Effector memory CD8-positive, alpha-beta T cell (primary cell): Measurements from ENCODE around the gene PIK3C2G.

Experiments used
- ATAC-seq: fragments of 150-1000 bp; cut with Tn5 transposase; replicated peaks from 2 replicates; pipeline ENCODE4 v1.10.0; 2021; ENCODE audit warnings: mild to moderate bottlenecking, moderate library complexity
- DNase-seq, 3 experiments: peaks; one replicate each; pipeline ENCODE4 v3.0.0; 2021
- H3K27ac Mint-ChIP-seq, 2 donors: one replicate each; pipeline ENCODE4 v1.8.0; 2022; ENCODE audit warnings: mild to moderate bottlenecking in 2 of 2, mixed read lengths in 2 of 2, moderate library complexity in 2 of 2
- H3K27me3 Mint-ChIP-seq, 2 donors: one replicate each; pipeline ENCODE4 v1.8.0; 2022; ENCODE audit warnings: mixed read lengths in 2 of 2
- H3K36me3 Mint-ChIP-seq: one replicate; pipeline ENCODE4 v1.8.0; 2022; ENCODE audit warnings: mild to moderate bottlenecking, moderate library complexity, mixed read lengths; ENCODE audit not compliant: insufficient read depth
- H3K4me1 Mint-ChIP-seq, 2 donors: one replicate each; pipeline ENCODE4 v1.8.0; 2022; ENCODE audit warnings: low read depth in 2 of 2, mixed read lengths in 2 of 2
- H3K4me3 Mint-ChIP-seq, 2 donors: one replicate each; pipeline ENCODE4 v1.8.0; 2022; ENCODE audit warnings: mild to moderate bottlenecking in 2 of 2, mixed read lengths in 2 of 2, moderate library complexity in 2 of 2
- H3K9me3 Mint-ChIP-seq, 2 donors: one replicate each; pipeline ENCODE4 v1.8.0; 2022; ENCODE audit warnings: mixed read lengths in 2 of 2

Gene PIK3C2G

GRCh38 chr12:18332173-18332572 is 70.9 kb downstream of the PIK3C2G start:
- no peaks in the 10 kb centered on the region for H3K4me1 Mint-ChIP-seq
- no peak for ATAC-seq
- no peak overlapping the region for H3K4me3 Mint-ChIP-seq
- no peak overlapping the region for H3K27ac Mint-ChIP-seq
- no peaks in the 10 kb centered on the region for H3K36me3 Mint-ChIP-seq
- peaks cover 6 to 8% of the 10 kb centered on the region in 2 donors for H3K9me3 Mint-ChIP-seq
- no peak for DNase-seq
- no peaks in the 10 kb centered on the region for H3K27me3 Mint-ChIP-seq

GRCh38 chr12:18339633-18340032 is 78.3 kb downstream of the PIK3C2G start:
- peaks cover 2 to 4% of the 10 kb centered on the region in 2 donors for H3K9me3 Mint-ChIP-seq
- H3K27me3 Mint-ChIP-seq, result no peaks in the 10 kb centered on the region
- DNase-seq, result no peak
- no peaks in the 10 kb centered on the region for H3K4me1 Mint-ChIP-seq
- no peaks in the 10 kb centered on the region for H3K36me3 Mint-ChIP-seq
- no peak for ATAC-seq
- no peak overlapping the region for H3K4me3 Mint-ChIP-seq
- no peak overlapping the region for H3K27ac Mint-ChIP-seq

DNA sequence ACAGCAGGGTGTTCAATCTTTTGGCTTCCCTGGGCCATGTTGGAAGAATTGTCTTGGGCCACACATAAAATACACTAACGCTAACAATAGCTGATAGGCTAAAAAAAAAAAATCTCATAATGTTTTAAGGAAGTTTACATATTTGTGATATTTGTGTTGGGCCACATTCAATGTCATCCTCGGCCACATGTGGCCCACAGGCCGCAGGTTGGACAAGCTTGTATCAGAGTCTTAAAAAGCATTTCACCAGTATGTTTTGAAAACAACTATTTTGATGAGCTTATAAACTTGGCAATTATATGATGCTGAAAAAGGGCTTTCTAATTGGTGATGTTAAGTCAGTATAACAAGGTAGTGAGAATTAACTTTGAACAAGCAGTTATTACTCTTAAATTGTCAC is 78.9 kb downstream of the PIK3C2G start:
- H3K9me3 Mint-ChIP-seq, result peaks cover 0 to 4% of the 10 kb centered on the region in 2 donors
- no peak overlapping the region for H3K27ac Mint-ChIP-seq
- H3K36me3 Mint-ChIP-seq, result no peaks in the 10 kb centered on the region
- H3K4me3 Mint-ChIP-seq, result no peak overlapping the region
- H3K4me1 Mint-ChIP-seq, result no peaks in the 10 kb centered on the region
- H3K27me3 Mint-ChIP-seq, result no peaks in the 10 kb centered on the region
- no peak for ATAC-seq
- DNase-seq, result no peak

GRCh38 chr12:18340786-18341185 is 79.5 kb downstream of the PIK3C2G start:
- Mint-ChIP-seq H3K9me3 (peaks cover 0 to 4% of the 10 kb centered on the region in 2 donors), H3K4me1 (no peaks in the 10 kb centered on the region), H3K4me3 (no peak overlapping the region), H3K27ac (no peak overlapping the region), H3K36me3 (no peaks in the 10 kb centered on the region), H3K27me3 (no peaks in the 10 kb centered on the region)
- DNase-seq (no peak), ATAC-seq (no peak)

GRCh38 chr12:18343708-18344107 is 82.4 kb downstream of the PIK3C2G start:
- Mint-ChIP-seq H3K4me3 (no peak overlapping the region), H3K27me3 (no peaks in the 10 kb centered on the region), H3K27ac (no peak overlapping the region), H3K4me1 (no peaks in the 10 kb centered on the region), H3K36me3 (no peaks in the 10 kb centered on the region), H3K9me3 (peaks cover 0 to 1% of the 10 kb centered on the region in 2 donors)
- ATAC-seq, result no peak
- DNase-seq, result no peak

- no peak for ATAC-seq
- DNase-seq, result no peak
- no peak overlapping the region for H3K27ac Mint-ChIP-seq
- H3K27me3 Mint-ChIP-seq, result no peaks in the 10 kb centered on the region
- no peaks in the 10 kb centered on the region for H3K36me3 Mint-ChIP-seq
- no peaks in the 10 kb centered on the region for H3K4me1 Mint-ChIP-seq
- H3K4me3 Mint-ChIP-seq, result no peak overlapping the region
- peaks cover 0 to 5% of the 10 kb centered on the region in 2 donors for H3K9me3 Mint-ChIP-seq
These were observed 83.9 kb downstream of the PIK3C2G start for GRCh38 chr12:18345021-18345735.

- no peaks in the 10 kb centered on the region for H3K27me3 Mint-ChIP-seq
- no peak for ATAC-seq
- H3K4me3 Mint-ChIP-seq, result no peak overlapping the region
- DNase-seq, result no peak
- peaks cover 0 to 8% of the 10 kb centered on the region in 2 donors for H3K9me3 Mint-ChIP-seq
- H3K27ac Mint-ChIP-seq, result no peak overlapping the region
- no peaks in the 10 kb centered on the region for H3K36me3 Mint-ChIP-seq
- no peaks in the 10 kb centered on the region for H3K4me1 Mint-ChIP-seq
These were observed 91.0 kb downstream of the PIK3C2G start for GRCh38 chr12:18352312-18352711.

DNA sequence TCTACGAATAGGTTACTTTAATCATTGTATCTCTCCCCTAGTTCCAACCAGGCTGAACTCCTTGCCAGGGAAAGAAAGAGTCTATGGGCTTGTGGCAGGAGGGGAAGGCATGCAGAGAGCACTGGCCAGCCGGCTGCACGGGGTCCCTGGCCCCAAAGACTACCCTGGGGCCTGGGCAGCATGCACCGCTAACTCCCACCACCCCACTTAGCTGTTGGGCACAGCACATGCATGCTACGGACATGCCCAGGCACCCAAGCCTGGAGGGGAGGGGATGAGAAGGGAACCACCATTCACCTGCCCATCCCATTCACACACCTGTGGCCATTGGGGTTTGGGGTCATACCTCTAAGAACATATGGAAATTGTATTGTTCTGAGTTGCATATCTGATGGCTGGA is 94.1 kb downstream of the PIK3C2G start:
- Mint-ChIP-seq H3K4me3 (no peak overlapping the region), H3K27me3 (no peaks in the 10 kb centered on the region), H3K4me1 (no peaks in the 10 kb centered on the region), H3K36me3 (peaks cover 3% of the 10 kb centered on the region), H3K27ac (no peak overlapping the region), H3K9me3 (peaks cover 0 to 6% of the 10 kb centered on the region in 2 donors)
- ATAC-seq (no peak), DNase-seq (no peak)

GRCh38 chr12:18358077-18358476 is 96.8 kb downstream of the PIK3C2G start:
- peaks cover 3% of the 10 kb centered on the region for H3K36me3 Mint-ChIP-seq
- H3K4me1 Mint-ChIP-seq, result no peaks in the 10 kb centered on the region
- no peaks in the 10 kb centered on the region for H3K27me3 Mint-ChIP-seq
- DNase-seq (no peak), ATAC-seq (no peak)
- peaks cover 0 to 9% of the 10 kb centered on the region in 2 donors for H3K9me3 Mint-ChIP-seq
- no peak overlapping the region for H3K4me3 Mint-ChIP-seq
- no peak overlapping the region for H3K27ac Mint-ChIP-seq

GRCh38 chr12:18358930-18359329 is 97.6 kb downstream of the PIK3C2G start:
- peaks cover 8 to 11% of the 10 kb centered on the region in 2 donors for H3K9me3 Mint-ChIP-seq
- DNase-seq (no peak), ATAC-seq (no peak)
- H3K27ac Mint-ChIP-seq, result no peak overlapping the region
- no peak overlapping the region for H3K4me3 Mint-ChIP-seq
- H3K27me3 Mint-ChIP-seq, result no peaks in the 10 kb centered on the region
- no peaks in the 10 kb centered on the region for H3K4me1 Mint-ChIP-seq
- peaks cover 3% of the 10 kb centered on the region for H3K36me3 Mint-ChIP-seq

GRCh38 chr12:18361433-18361832 is 100.1 kb downstream of the PIK3C2G start:
- Mint-ChIP-seq H3K4me1 (no peaks in the 10 kb centered on the region), H3K9me3 (peaks cover 19 to 25% of the 10 kb centered on the region in 2 donors), H3K4me3 (no peak overlapping the region)

DNA sequence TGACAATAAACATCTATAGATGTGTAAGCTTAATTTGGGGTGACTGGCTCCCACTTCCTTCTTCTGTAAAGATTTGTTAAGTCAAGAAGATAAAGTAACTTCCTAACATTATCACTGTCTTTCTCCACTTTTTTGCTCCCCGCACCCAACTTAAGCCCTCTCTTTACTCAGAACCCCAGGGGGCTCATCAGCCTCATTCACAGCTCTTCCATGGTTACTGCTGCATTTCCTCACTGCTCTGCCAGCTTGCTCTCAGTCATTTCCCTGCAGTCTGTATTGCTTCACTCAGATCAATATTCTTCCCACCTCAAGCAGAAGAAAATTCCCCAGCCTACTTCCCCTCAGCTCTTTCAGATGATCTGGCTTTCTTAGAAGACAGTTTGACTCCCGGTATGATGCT is 102.0 kb downstream of the PIK3C2G start:
- Mint-ChIP-seq H3K36me3 (peaks cover 3% of the 10 kb centered on the region), H3K4me1 (no peaks in the 10 kb centered on the region), H3K9me3 (peaks cover 19 to 25% of the 10 kb centered on the region in 2 donors), H3K4me3 (no peak overlapping the region), H3K27me3 (no peaks in the 10 kb centered on the region), H3K27ac (no peak overlapping the region)
- DNase-seq (no peak), ATAC-seq (no peak)

More at GRCh38 chr12:18361433-18361832, 100.1 kb downstream of the PIK3C2G start:
- Mint-ChIP-seq H3K27me3 (no peaks in the 10 kb centered on the region), H3K36me3 (peaks cover 3% of the 10 kb centered on the region), H3K27ac (no peak overlapping the region)
- DNase-seq (no peak), ATAC-seq (no peak)

GRCh38 chr12:18368594-18368993 is 107.3 kb downstream of the PIK3C2G start:
- Mint-ChIP-seq H3K4me3 (no peak overlapping the region), H3K27me3 (no peaks in the 10 kb centered on the region), H3K27ac (no peak overlapping the region), H3K4me1 (no peaks in the 10 kb centered on the region), H3K9me3 (peaks cover 15 to 21% of the 10 kb centered on the region in 2 donors), H3K36me3 (no peaks in the 10 kb centered on the region)
- no peak for DNase-seq
- no peak for ATAC-seq

GRCh38 chr12:18373181-18373580 is 111.9 kb downstream of the PIK3C2G start:
- no peaks in the 10 kb centered on the region for H3K4me1 Mint-ChIP-seq
- no peak overlapping the region for H3K27ac Mint-ChIP-seq
- no peak overlapping the region for H3K4me3 Mint-ChIP-seq
- DNase-seq, result no peak
- H3K36me3 Mint-ChIP-seq, result no peaks in the 10 kb centered on the region
- no peaks in the 10 kb centered on the region for H3K27me3 Mint-ChIP-seq
- no peak for ATAC-seq
- H3K9me3 Mint-ChIP-seq, result peaks cover 6 to 7% of the 10 kb centered on the region in 2 donors
